HG03521 (cell line): Measurements from ENCODE around the gene PARD6A.

ENCODE experiments used
- ATAC-seq: cut with Tn5 transposase; IDR thresholded peaks from one replicate; pipeline ENCODE4 v1.9.1; 2021; ENCODE audit warnings: mild to moderate bottlenecking, moderate library complexity; ENCODE audit not compliant: unreplicated experiment

Gene PARD6A

GRCh38 chr16:67660564-67661028, at the start of gene PARD6A:
Gene PARD6A, plus strand, starts transcription at chr16:67660960. Its CDS starts 79 bp downstream, at chr16:67661039.
- ATAC-seq: peak; percentile 76

GRCh38 chr16:67613808-67614207, 47.0 kb upstream of the PARD6A start:
- ATAC-seq: no peak

GRCh38 chr16:67628216-67628615, 32.5 kb upstream of the PARD6A start:
- no peak for ATAC-seq

- ATAC-seq: no peak
These were observed 28.2 kb upstream of the PARD6A start for GRCh38 chr16:67632415-67633172.

- ATAC-seq: no peak
These were observed 24.0 kb upstream of the PARD6A start for GRCh38 chr16:67636713-67637112.

- ATAC-seq: no peak
These were observed 23.1 kb upstream of the PARD6A start for GRCh38 chr16:67637625-67638024.

GRCh38 chr16:67641779-67642708, 18.7 kb upstream of the PARD6A start:
- no peak for ATAC-seq

GRCh38 chr16:67644038-67644437, 16.7 kb upstream of the PARD6A start:
- no peak for ATAC-seq

- peak; percentile 8 for ATAC-seq
These were observed 15.2 kb upstream of the PARD6A start for GRCh38 chr16:67645397-67646121.

- ATAC-seq: no peak
These were observed 13.6 kb upstream of the PARD6A start for GRCh38 chr16:67647111-67647651.

GRCh38 chr16:67647681-67648080, 13.1 kb upstream of the PARD6A start:
- no peak for ATAC-seq

GRCh38 chr16:67648088-67648763, 12.5 kb upstream of the PARD6A start:
- ATAC-seq: no peak

- no peak for ATAC-seq
These were observed 11.9 kb upstream of the PARD6A start for GRCh38 chr16:67648764-67649407.

- no peak for ATAC-seq
These were observed 11.2 kb upstream of the PARD6A start for GRCh38 chr16:67649494-67649931.

GRCh38 chr16:67650023-67650422, 10.7 kb upstream of the PARD6A start:
- ATAC-seq: no peak

- no peak for ATAC-seq
These were observed 9.7 kb upstream of the PARD6A start for GRCh38 chr16:67651039-67651438.

GRCh38 chr16:67651847-67652246, 8.9 kb upstream of the PARD6A start:
- no peak for ATAC-seq

GRCh38 chr16:67652578-67653127, 8.1 kb upstream of the PARD6A start:
- no peak for ATAC-seq

GRCh38 chr16:67653128-67653788, 7.5 kb upstream of the PARD6A start:
- ATAC-seq: no peak
